IMR-90 (cell line): ENCODE results near the gene DDX42. TPM values are rescaled to one million over a fixed set of nuclear protein-coding genes. Genes with fewer than 3 reads are reported as not detected.
"Not testable (repeated sequence)": the region's sequence is repeated elsewhere in the genome, so short reads cannot be mapped to it uniquely, and the experiment has no call there.

Experiments
- ATAC-seq: fragments of 200-7000 bp; cut with Tn5 transposase; 2 replicates; pipeline ENCODE4 v1.9.1; 2020; ENCODE audit warnings: low read depth, mild to moderate bottlenecking, moderate library complexity
- BruUV-seq: library from RNA; stranded (reverse); fragments of 400-500 nt; replicated peaks from 2 replicates; lab custom pipeline; 2021; lab: Mats Ljungman, UMichigan
- CTCF ChIA-PET: fragments of 300-600 bp; formaldehyde crosslinking; extraction: SDS; loops from one replicate; lab custom pipeline; 2021; ENCODE audit warnings: antibody characterized with exemption; lab: Yijun Ruan, JAX
- POLR2A ChIA-PET: fragments of 300-600 bp; sonication (Branson Sonifier 250); formaldehyde crosslinking; loops from one replicate; lab custom pipeline; 2022; ENCODE audit warnings: antibody characterized with exemption; ENCODE audit not compliant: unreplicated experiment; lab: Charles Lee
- DNase-seq: peaks from one replicate; pipeline ENCODE4 v3.0.0; 2013
- H2AFZ ChIP-seq: replicated peaks from 2 replicates; pipeline ENCODE3; 2013; ENCODE audit warnings: low read length, mild to moderate bottlenecking; ENCODE audit not compliant: poor library complexity
- H2AK5ac ChIP-seq: 2 replicates; pipeline ENCODE4 v1.6.1; 2013; ENCODE audit warnings: low read depth, low read length, inconsistent platforms
- H2AK9ac ChIP-seq: replicated peaks from 2 replicates; pipeline ENCODE3; 2013; ENCODE audit warnings: mild to moderate bottlenecking, low read depth, low read length, moderate library complexity; ENCODE audit not compliant: poor library complexity
- H2BK120ac ChIP-seq: 2 replicates; pipeline ENCODE4 v1.6.1; 2013; ENCODE audit warnings: low read depth, low read length, inconsistent platforms
- H2BK15ac ChIP-seq: 3 replicates; pipeline ENCODE4 v1.6.1; 2013; ENCODE audit warnings: low read depth, low read length, inconsistent platforms
- H2BK20ac ChIP-seq: 2 replicates; pipeline ENCODE4 v1.6.1; 2013; ENCODE audit warnings: low read depth, mild to moderate bottlenecking, inconsistent platforms, low read length, moderate library complexity
- H2BK5ac ChIP-seq: 2 replicates; pipeline ENCODE4 v1.6.1; 2013; ENCODE audit warnings: mild to moderate bottlenecking, low read depth, low read length, inconsistent platforms; ENCODE audit not compliant: poor library complexity, severe bottlenecking
- H3K14ac ChIP-seq: replicated peaks from 2 replicates; pipeline ENCODE4 v1.6.1; 2013; ENCODE audit warnings: low read depth, low read length, inconsistent platforms
- H3K18ac ChIP-seq: 2 replicates; pipeline ENCODE4 v1.6.1; 2013; ENCODE audit warnings: low read depth, low read length, control low read depth
- H3K23ac ChIP-seq: 2 replicates; pipeline ENCODE4 v1.6.1; 2013; ENCODE audit warnings: low read depth, low read length, inconsistent platforms
- H3K27ac ChIP-seq: 2 replicates; pipeline ENCODE4 v1.5.1; 2013; ENCODE audit warnings: mild to moderate bottlenecking, control low read depth, low read length; ENCODE audit not compliant: insufficient read depth
- H3K27me3 ChIP-seq: 2 replicates; pipeline ENCODE4 v1.6.1; 2013; ENCODE audit warnings: low read length; ENCODE audit not compliant: control insufficient read depth, insufficient read depth
- H3K36me3 ChIP-seq: 2 replicates; pipeline ENCODE4 v1.6.1; 2013; ENCODE audit warnings: low read length, mixed read lengths; ENCODE audit not compliant: control insufficient read depth, insufficient read depth
- H3K4ac ChIP-seq: 2 replicates; pipeline ENCODE4 v1.6.1; 2013; ENCODE audit warnings: low read depth, low read length, inconsistent platforms
- H3K4me1 ChIP-seq: 2 replicates; pipeline ENCODE4 v1.6.1; 2013; ENCODE audit warnings: low read length, mixed read lengths; ENCODE audit not compliant: control insufficient read depth, insufficient read depth
- H3K4me2 ChIP-seq: 2 replicates; pipeline ENCODE4 v1.6.1; 2013; ENCODE audit warnings: low read depth, mild to moderate bottlenecking, control low read depth, low read length, moderate library complexity
- H3K4me3 ChIP-seq: 2 replicates; pipeline ENCODE4 v1.5.1; 2013; ENCODE audit warnings: low read depth, mild to moderate bottlenecking, control low read depth, low read length, moderate library complexity; ENCODE audit not compliant: insufficient read depth
- H3K56ac ChIP-seq: 2 replicates; pipeline ENCODE4 v1.6.1; 2013; ENCODE audit warnings: low read length, inconsistent platforms; ENCODE audit not compliant: insufficient read depth; ENCODE audit errors: extremely low read depth
- H3K79me1 ChIP-seq, 2 experiments: 2 replicates each; pipeline ENCODE4 v1.6.1; 2013; ENCODE audit warnings: low read length in 2 of 2, inconsistent platforms in 1 of 2, low read depth in 1 of 2
- H3K9ac ChIP-seq: 2 replicates; pipeline ENCODE4 v1.6.1; 2013; ENCODE audit warnings: low read depth, low read length, control low read depth
- H3K9me1 ChIP-seq: 2 replicates; pipeline ENCODE4 v1.6.1; 2013; ENCODE audit warnings: low read length, inconsistent platforms; ENCODE audit not compliant: insufficient read depth
- H3K9me3 ChIP-seq: 2 replicates; pipeline ENCODE4 v1.6.1; 2013; ENCODE audit warnings: low read length; ENCODE audit not compliant: control insufficient read depth, insufficient read depth
- H4K20me1 ChIP-seq: 2 replicates; pipeline ENCODE4 v1.6.1; 2013; ENCODE audit warnings: low read length, inconsistent platforms; ENCODE audit not compliant: insufficient read depth
- H4K5ac ChIP-seq: 2 replicates; pipeline ENCODE4 v1.6.1; 2013; ENCODE audit warnings: mild to moderate bottlenecking, low read depth, low read length, control low read depth
- H4K8ac ChIP-seq, 2 experiments: 2 replicates each; pipeline ENCODE4 v1.6.1; 2013; ENCODE audit warnings: low read depth in 2 of 2, low read length in 2 of 2, control low read depth in 1 of 2, inconsistent platforms in 1 of 2
- H4K91ac ChIP-seq: 2 replicates; pipeline ENCODE4 v1.6.1; 2013; ENCODE audit warnings: low read depth, low read length, inconsistent platforms; ENCODE audit not compliant: insufficient read depth
- WGBS, 2 experiments: methylation state at CpG; one replicate each; pipeline versions ENCODE4 v1.1.5 to v1.1.7; 2013; ENCODE audit warnings: missing lambda C conversion rate in 2 of 2; ENCODE audit not compliant: insufficient read length in 1 of 2; ENCODE audit errors: extremely low coverage in 2 of 2; 5-methylcytosine and 5-hydroxymethylcytosine counted together
- dilution Hi-C: fragments of 300-500 bp; cut with HindIII; formaldehyde crosslinking; loops from one replicate; pipeline ENCODE4 v1.14.3; 2018; ENCODE audit warnings: low sequenced_read_pairs; ENCODE audit not compliant: unreplicated experiment
- in situ Hi-C: fragments of 300-500 bp; cut with MboI; formaldehyde crosslinking; loops from 3 replicates; pipeline ENCODE4 v1.14.3; 2019; ENCODE audit warnings: low sequenced_read_pairs, inconsistent platforms, mixed read lengths
- intact Hi-C: fragments of 100-400 bp; cut with micrococcal nuclease; formaldehyde crosslinking; loops from 2 replicates; pipeline ENCODE4 v1.10.0; 2022
- polyA plus RNA-seq, 3 experiments: library from polyadenylated mRNA; depleted of rRNA; stranded (reverse); fragments of >200 nt; gene quantifications; 2 replicates each; pipeline ENCODE4 v1.2.3, GENCODE V29; 2012; ENCODE audit warnings: low replicate concordance in 1 of 3
- total RNA-seq: library from RNA; depleted of rRNA; stranded (reverse); fragments of >200 nt; gene quantifications from 2 replicates; pipeline ENCODE4 v1.2.3, GENCODE V29; 2012

Gene DDX42
- total and polyA plus RNA-seq, 2 of the 4 experiments (the other 2 are of a cell fraction): 75.8 to 91.5 TPM

GRCh38 chr17:63856425-63856824 lies 82.5 kb downstream of the DDX42 start:
- H4K91ac ChIP-seq, H3K4me1 ChIP-seq, H3K14ac ChIP-seq, H3K4ac ChIP-seq, intact Hi-C loops, H4K20me1 ChIP-seq, H2AFZ ChIP-seq, ATAC-seq, H2BK120ac ChIP-seq, H3K9me3 ChIP-seq, H3K79me1 ChIP-seq, H3K4me2 ChIP-seq, dilution Hi-C loops, POLR2A ChIA-PET, H2AK5ac ChIP-seq, H3K9ac ChIP-seq, H2BK20ac ChIP-seq, H4K5ac ChIP-seq, H3K4me3 ChIP-seq, H3K56ac ChIP-seq, DNase-seq, H3K18ac ChIP-seq, BruUV-seq, H3K23ac ChIP-seq, H2BK5ac ChIP-seq, in situ Hi-C loops, H3K27ac ChIP-seq, H2BK15ac ChIP-seq, H3K36me3 ChIP-seq, H3K9me1 ChIP-seq, H4K8ac ChIP-seq, H2AK9ac ChIP-seq: not testable (repeated sequence)
- peaks cover 39% of the 10 kb centered on the region for H3K27me3 ChIP-seq
- WGBS, 2 experiments: no CpG with 5 or more reads among the region's 8 CpGs
- CTCF ChIA-PET: interaction anchor here (0.6 to 0.7 kb wide), 2 partner anchors 33 to 50 kb away, joined by 3 to 6 read pairs; no protein-coding TSS in a partner anchor
